HG03457 (cell line): ENCODE data around the gene CBLB.
A peak's percentile ranks its signal among the peaks of the same experiment; 100 is the strongest.
"Not testable (repeated sequence)": the region's sequence is repeated elsewhere in the genome, so short reads cannot be mapped to it uniquely, and the experiment has no call there.

Source experiments
- ATAC-seq: cut with Tn5 transposase; IDR thresholded peaks from one replicate; pipeline ENCODE4 v1.9.1; 2021; ENCODE audit warnings: moderate number of reproducible peaks; ENCODE audit not compliant: unreplicated experiment

The CBLB gene

DNA sequence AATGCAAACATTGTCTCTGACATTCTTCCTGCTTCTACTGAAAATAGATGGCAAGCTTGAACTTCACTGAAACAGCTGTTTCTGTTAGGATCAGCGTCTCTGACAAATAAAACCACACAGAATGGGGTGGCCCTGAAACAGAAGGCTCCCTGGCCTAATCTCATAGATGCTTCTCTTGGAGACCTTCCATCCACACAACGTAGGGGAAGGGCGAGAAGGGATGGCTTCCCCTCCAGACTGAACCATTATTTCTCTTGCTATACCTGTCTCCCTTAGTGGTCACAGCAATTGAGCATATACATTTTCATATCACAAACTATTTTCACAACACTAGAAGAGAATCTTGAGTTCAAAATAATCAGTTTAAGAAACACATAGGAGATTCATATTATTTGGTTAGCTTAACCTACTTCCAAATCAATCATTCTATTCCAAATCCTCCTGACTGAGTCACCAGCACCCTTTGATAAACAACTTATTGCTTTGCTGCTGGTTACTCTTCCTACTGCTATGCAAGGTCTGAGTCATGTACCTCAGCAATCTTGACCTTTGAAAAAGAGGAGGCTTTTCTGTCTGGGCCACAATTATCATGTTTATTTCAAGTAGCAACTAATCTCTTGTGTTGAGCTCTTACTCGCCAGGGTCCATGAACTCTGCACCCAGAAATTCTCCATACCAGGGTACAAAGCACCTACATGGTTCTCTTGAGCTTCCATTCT is 45.5 kb downstream of the CBLB start:
- no peak for ATAC-seq

GRCh38 chr3:105822171-105823123 is 46.4 kb downstream of the CBLB start:
- no peak for ATAC-seq

- no peak for ATAC-seq
These were observed 47.4 kb downstream of the CBLB start for GRCh38 chr3:105821433-105821832.

GRCh38 chr3:105816833-105817232 is 52.0 kb downstream of the CBLB start:
- ATAC-seq, result no peak

DNA sequence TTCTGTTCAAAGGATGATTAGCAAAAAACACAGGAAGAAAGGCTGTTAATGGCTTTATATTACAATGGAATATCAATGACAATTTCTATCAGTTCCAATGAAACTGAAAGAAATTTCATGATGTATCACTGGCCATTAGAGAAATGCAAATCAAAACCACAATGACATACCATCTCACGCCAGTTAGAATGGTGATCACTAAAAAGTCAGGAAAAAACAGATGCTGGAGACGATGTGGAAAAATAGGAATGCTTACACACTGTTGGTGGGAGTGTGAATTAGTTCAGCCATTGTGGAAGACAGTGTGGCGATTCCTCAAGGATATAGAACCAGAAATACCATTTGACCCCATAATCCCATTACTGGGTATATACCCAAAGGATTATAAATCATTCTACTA is 53.5 kb downstream of the CBLB start:
- ATAC-seq, result not testable (repeated sequence)

DNA sequence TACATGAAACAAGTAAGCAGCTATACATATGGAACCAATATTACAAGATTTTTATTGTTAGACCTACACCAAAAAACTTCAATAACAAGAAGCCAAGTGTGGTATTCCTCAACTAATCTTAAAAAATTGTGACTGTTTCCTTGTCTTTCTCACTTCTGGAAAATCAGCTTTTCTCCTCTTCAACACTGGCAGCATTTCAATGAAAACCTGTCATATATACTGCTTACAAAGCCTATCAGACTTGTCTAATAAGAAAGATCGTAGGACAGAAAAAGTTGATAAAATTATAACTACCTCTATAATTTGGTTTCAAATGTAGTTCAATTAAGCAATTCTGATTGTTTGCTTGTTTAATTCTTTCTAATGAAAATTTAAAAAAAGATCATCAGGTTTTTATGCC is 55.1 kb downstream of the CBLB start:
- no peak for ATAC-seq

GRCh38 chr3:105812194-105812586 is 56.6 kb downstream of the CBLB start:
- ATAC-seq, result no peak

GRCh38 chr3:105811518-105812193 is 57.2 kb downstream of the CBLB start:
- ATAC-seq, result no peak

GRCh38 chr3:105809208-105809888 is 59.5 kb downstream of the CBLB start:
- no peak for ATAC-seq

- no peak for ATAC-seq
These were observed 61.1 kb downstream of the CBLB start for GRCh38 chr3:105807701-105808100.

GRCh38 chr3:105807146-105807545 is 61.7 kb downstream of the CBLB start:
- no peak for ATAC-seq

DNA sequence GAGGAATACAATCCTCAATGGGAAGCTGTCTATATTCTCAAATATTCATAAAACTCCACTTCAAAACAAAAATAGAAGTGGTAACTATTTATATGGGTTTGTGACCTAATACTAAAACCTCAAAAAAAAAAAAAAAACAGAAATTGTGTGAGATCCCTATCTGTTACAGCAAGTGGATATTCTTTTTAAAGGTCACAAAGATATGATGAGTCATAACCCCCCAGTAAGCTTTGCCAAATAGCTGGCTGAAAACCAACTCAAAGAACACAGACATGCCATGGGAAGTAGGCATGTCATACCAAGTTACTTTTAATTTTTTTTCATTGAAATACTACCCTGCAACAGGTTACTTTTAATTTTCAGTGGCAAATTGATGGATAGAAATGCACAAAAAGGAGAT is 62.5 kb downstream of the CBLB start:
- ATAC-seq, result no peak

- no peak for ATAC-seq
These were observed 63.4 kb downstream of the CBLB start for GRCh38 chr3:105805404-105805803.

DNA sequence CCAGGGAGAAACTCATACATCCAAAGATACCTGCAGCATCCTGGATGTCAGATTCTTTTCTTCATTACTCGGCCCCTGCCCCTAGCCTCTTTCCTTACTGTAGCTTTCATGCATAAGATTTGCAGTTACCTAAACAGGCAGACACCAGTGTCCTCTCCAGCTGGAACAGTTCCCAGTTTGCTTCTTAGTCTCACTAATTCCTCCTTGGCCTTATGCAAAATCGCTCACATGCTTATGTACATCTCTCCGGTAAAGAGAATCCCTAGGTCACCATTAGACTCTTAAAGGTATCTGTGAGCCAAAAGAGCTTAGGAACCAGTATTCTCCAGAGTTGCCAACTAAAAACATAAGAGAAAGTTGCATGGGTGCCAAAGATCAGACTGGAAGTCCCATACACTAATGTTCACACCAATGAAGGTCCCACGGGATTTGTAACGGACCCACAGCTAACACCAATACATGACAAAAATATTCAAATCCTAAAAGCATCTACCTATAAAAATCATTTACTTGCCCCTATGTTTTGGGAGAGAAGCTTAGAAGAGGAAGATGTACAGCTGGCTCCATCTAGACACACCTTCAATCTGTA is 66.6 kb downstream of the CBLB start:
- no peak for ATAC-seq

DNA sequence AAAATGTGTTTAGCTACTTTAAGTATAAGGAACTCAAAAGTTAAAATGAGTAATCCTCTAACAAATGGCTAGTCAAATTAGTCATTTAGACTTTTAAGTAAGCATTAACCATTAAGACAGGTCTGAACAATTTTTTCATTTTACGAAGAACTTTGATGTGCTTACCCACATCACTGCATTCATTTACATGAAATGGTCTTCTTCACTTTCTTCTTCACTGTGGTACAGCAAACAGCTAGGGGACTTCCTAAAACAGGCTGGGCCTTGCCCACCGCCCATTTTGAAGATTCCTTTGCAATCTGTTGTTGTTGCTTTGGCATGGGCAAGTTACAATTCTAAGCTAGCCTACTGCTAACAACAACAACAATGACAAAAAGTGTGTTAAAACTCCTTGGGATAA is 67.4 kb downstream of the CBLB start:
- ATAC-seq, result no peak

GRCh38 chr3:105800320-105800719 is 68.5 kb downstream of the CBLB start:
- no peak for ATAC-seq

GRCh38 chr3:105799286-105799685 is 69.5 kb downstream of the CBLB start:
- ATAC-seq, result no peak

GRCh38 chr3:105798381-105798934 is 70.4 kb downstream of the CBLB start:
- ATAC-seq, result peak; percentile 86

DNA sequence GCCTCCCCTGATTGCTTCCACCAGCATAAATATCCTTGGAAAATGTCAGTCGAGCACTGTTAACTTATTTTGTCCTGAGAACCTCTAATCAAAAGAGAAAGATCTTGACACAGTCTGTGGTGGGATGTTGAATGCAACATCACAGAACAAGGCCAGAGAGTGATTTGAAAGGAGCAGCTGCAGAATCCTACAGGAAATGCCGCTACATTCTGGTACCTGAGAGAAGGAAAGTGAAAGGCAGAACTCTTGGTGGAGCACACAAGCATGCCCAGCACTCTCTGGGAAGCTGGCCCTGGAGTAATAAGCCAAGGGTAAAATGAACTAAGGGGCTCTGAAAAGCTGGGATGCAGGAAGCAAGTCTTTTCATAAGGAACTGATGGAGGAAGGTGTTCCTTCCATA is 75.8 kb downstream of the CBLB start:
- ATAC-seq, result no peak
